Prostate gland (tissue), 2 donors: ENCODE data around the gene POTEF. TPM values are rescaled to one million over a fixed set of nuclear protein-coding genes. Genes with fewer than 3 reads are reported as not detected.
"Not testable (repeated sequence)": the region's sequence is repeated elsewhere in the genome, so short reads cannot be mapped to it uniquely, and the experiment has no call there.

Experiments used
- DNase-seq: peaks from one replicate; pipeline ENCODE4 v3.0.0-alpha.2; 2019; ENCODE audit warnings: low spot score
- H3K27ac ChIP-seq, 2 donors: fragments of 200-600 bp; sonication (generic); 2 replicates each; pipeline ENCODE4 v1.5.1; 2017 to 2019
- H3K27me3 ChIP-seq: fragments of 200-600 bp; sonication (generic); replicated peaks from 2 replicates; pipeline ENCODE4 v1.5.1; 2019; ENCODE audit not compliant: insufficient read depth
- H3K36me3 ChIP-seq, 2 donors: fragments of 200-600 bp; sonication (generic); 1 replicate in 1 of 2; 2 replicates in 1 of 2; pipeline versions ENCODE4 v1.5.1 to v1.8.1; 2017 to 2019
- H3K4me1 ChIP-seq: fragments of 200-600 bp; sonication (generic); replicated peaks from 2 replicates; pipeline ENCODE4 v1.5.1; 2019
- H3K4me3 ChIP-seq, 2 donors: fragments of 200-600 bp; sonication (generic); 2 replicates each; pipeline ENCODE4 v1.5.1; 2017 to 2019
- H3K9me3 ChIP-seq: fragments of 200-600 bp; sonication (generic); 2 replicates; pipeline ENCODE4 v1.5.1; 2017
- POLR2A ChIP-seq: fragments of 450-650 bp; IDR thresholded peaks from one replicate; pipeline ENCODE4 v1.6.1; 2016; ENCODE audit warnings: antibody characterized with exemption, mild to moderate bottlenecking
- POLR2AphosphoS5 ChIP-seq: sonication (generic); formaldehyde crosslinking; IDR thresholded peaks from one replicate; pipeline ENCODE4 v1.6.1; 2017; ENCODE audit warnings: antibody characterized with exemption
- WGBS: methylation state at CpG from one replicate; pipeline ENCODE4 v1.1.5; 2018; 5-methylcytosine and 5-hydroxymethylcytosine counted together
- intact Hi-C: fragments of 100-400 bp; cut with DNase I; formaldehyde crosslinking; loops from one replicate; pipeline ENCODE4 v1.14.2; 2022
- total RNA-seq, 2 donors: library from RNA; depleted of rRNA; stranded (reverse); fragments of >200 nt; gene quantifications; one replicate each; pipeline ENCODE4 v1.1.0, GENCODE V29; 2016
- TF ChIP-seq, protein P1 (sequence below), 4 experiments: fragments of 200-600 bp in 2 of 4; fragments of 450-650 bp in 2 of 4; sonication (generic) in 2 of 4; IDR thresholded peaks; 1 replicate in 3 of 4; 2 replicates in 1 of 4; pipeline ENCODE4 v1.5.1; 2016 to 2019; ENCODE audit warnings: antibody characterized with exemption in 4 of 4, mild to moderate bottlenecking in 2 of 4, moderate library complexity in 2 of 4

The POTEF gene
- total RNA-seq = 10 to 100 TPM in 1 of 2 donors, 1 to 10 TPM in 1; 2.5 to 14.5 TPM

DNA sequence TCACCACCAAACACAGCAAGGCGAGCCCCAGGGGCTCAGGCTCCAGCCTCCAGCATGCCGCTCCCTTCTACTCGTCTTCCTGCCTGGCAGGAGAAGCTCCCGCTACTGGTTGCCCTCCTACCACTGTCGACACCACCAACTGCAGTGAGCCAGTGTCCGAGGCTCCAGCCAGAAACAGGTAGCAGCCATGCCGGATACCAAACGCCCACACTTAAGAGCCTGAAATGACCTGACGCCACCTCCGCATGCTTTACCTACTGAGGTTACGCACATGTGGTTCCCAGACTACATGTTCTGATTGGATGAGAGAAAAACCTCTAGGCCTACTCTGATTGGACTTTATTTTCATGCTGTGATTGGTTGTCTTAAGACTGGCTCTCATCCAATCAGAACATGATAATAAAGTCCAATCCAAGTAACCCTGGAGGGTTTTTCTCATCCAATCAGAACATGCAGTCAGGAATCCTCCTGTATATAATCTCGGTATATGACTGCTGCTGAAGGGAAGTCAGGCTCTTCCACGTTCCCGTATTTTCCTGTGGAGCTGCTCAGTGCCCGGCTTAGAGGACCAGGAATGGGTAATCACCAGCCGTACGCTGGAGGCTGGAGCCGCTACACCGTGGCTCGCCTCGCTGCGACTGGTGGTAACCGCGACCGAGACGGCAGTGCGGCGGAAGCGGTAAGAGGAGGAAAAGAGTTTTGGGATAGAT, at the start of gene POTEF:
Gene POTEF, minus strand, starts transcription at position 103 of the 710 bp plus-strand sequence. CDS start 8,707 bp downstream, outside the sequence.
- H3K27ac ChIP-seq, H3K27me3 ChIP-seq, DNase-seq, H3K4me3 ChIP-seq, H3K36me3 ChIP-seq, H3K4me1 ChIP-seq, H3K9me3 ChIP-seq, intact Hi-C loops: not testable (repeated sequence)
- WGBS = 92% methylated on average over 19 of the region's 29 CpGs

GRCh38 chr2:130174866-130175265, 45.8 kb upstream of the POTEF start:
- H3K27ac ChIP-seq, H3K27me3 ChIP-seq, DNase-seq, H3K4me3 ChIP-seq, H3K4me1 ChIP-seq, intact Hi-C loops, H3K9me3 ChIP-seq, H3K36me3 ChIP-seq: not testable (repeated sequence)
- WGBS = 89% methylated on average over 5 of the region's 5 CpGs

GRCh38 chr2:130169896-130170295, 40.9 kb upstream of the POTEF start:
- Histone ChIP-seq H3K36me3 (peaks cover 0 to 6% of the 10 kb centered on the region in 2 donors), H3K4me1 (no peaks in the 10 kb centered on the region), H3K27ac (no peak overlapping the region), H3K27me3 (no peaks in the 10 kb centered on the region), H3K9me3 (no peaks in the 10 kb centered on the region), H3K4me3 (no peak overlapping the region)
- intact Hi-C loops = no loop called here
- TF ChIP-seq POLR2A (no peak), POLR2AphosphoS5 (no peak)
- TF ChIP-seq, protein P1, sequence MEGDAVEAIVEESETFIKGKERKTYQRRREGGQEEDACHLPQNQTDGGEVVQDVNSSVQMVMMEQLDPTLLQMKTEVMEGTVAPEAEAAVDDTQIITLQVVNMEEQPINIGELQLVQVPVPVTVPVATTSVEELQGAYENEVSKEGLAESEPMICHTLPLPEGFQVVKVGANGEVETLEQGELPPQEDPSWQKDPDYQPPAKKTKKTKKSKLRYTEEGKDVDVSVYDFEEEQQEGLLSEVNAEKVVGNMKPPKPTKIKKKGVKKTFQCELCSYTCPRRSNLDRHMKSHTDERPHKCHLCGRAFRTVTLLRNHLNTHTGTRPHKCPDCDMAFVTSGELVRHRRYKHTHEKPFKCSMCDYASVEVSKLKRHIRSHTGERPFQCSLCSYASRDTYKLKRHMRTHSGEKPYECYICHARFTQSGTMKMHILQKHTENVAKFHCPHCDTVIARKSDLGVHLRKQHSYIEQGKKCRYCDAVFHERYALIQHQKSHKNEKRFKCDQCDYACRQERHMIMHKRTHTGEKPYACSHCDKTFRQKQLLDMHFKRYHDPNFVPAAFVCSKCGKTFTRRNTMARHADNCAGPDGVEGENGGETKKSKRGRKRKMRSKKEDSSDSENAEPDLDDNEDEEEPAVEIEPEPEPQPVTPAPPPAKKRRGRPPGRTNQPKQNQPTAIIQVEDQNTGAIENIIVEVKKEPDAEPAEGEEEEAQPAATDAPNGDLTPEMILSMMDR (IDR thresholded peaks at IDR 0.05) = no peak
- no peak for DNase-seq
- 96% methylated on average over 7 of the region's 7 CpGs for WGBS

DNA sequence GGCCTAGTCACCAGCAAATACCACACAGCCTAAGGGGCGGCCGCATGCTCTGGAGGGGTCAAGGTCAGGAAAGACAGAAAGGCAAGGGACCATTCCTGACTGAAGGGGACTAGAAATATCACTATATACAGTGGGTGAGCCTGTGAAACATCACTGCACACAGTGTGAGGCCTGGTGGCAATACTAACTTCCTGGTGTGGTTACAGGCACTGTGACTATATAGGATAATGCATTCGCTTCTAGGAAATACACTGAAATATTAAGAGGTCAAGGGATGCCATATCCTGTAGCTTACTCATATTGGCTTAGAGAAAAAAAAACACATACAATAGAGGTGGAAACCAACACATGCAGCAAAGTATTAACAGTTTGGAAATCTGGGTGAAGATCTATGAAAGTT, 40.1 kb upstream of the POTEF start:
- H3K36me3 ChIP-seq, H3K27ac ChIP-seq, DNase-seq, H3K4me3 ChIP-seq, H3K9me3 ChIP-seq, H3K27me3 ChIP-seq, intact Hi-C loops, H3K4me1 ChIP-seq: not testable (repeated sequence)
- WGBS = 98% methylated on average over 3 of the region's 3 CpGs

GRCh38 chr2:130166611-130167010, 37.6 kb upstream of the POTEF start:
- H3K27me3 ChIP-seq, intact Hi-C loops, H3K4me1 ChIP-seq, H3K4me3 ChIP-seq, H3K9me3 ChIP-seq, H3K27ac ChIP-seq, DNase-seq: not testable (repeated sequence)
- WGBS = 94% methylated on average over 3 of the region's 3 CpGs
- peaks cover 0 to 12% of the 10 kb centered on the region in 2 donors for H3K36me3 ChIP-seq

GRCh38 chr2:130165293-130166016, 36.4 kb upstream of the POTEF start:
- DNase-seq = no peak
- TF ChIP-seq, protein P1 (IDR thresholded peaks at IDR 0.05) = no peak
- TF ChIP-seq POLR2A (no peak), POLR2AphosphoS5 (no peak)
- no peaks in the 10 kb centered on the region for H3K27me3 ChIP-seq
- no peak overlapping the region for H3K27ac ChIP-seq
- intact Hi-C loops = no loop called here
- no peak overlapping the region for H3K4me3 ChIP-seq
- no peaks in the 10 kb centered on the region for H3K9me3 ChIP-seq
- no peaks in the 10 kb centered on the region for H3K4me1 ChIP-seq
- peaks cover 0 to 12% of the 10 kb centered on the region in 2 donors for H3K36me3 ChIP-seq
- 96% methylated on average over 8 of the region's 8 CpGs for whole genome bisulfite sequencing

DNA sequence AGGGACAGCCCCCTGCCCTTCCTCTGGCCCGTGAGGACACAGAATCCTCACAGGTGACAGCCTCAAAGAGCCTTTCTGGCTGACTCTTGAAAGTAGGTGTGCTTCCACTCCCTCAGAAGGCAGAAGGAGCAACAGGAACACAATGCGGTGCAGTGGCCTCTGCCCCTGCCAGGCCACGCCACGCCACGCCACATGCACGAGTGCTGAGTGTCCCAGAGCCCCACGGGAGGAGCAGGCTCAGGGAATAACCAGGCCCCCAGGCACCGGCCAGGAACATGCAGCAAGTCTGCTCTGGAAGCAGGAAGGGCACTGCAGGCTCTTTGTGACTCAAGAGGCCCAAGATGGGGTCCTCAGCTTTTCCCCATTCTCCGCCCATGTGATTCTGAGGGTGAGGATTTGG, 33.9 kb upstream of the POTEF start:
- peaks cover 0 to 12% of the 10 kb centered on the region in 2 donors for H3K36me3 ChIP-seq

DNA sequence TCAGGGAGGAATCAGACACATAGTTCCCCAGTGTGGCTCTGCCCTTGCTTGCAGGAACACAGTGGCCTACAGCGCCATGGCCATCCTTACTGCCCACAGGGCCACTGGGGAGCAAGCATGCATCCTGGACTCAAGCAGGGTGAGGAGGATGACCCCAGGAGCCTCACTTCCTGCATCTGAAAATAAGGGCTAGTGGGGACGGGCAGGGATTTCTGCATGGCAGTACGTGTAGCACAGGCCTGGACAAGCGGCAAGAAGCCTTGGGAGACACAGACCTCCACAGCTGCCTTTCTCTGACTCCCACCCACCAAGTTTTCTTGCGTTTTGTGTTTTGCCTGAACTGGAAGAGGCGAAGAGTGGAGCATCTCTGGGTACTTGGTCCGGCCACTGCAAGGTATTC, 33.5 kb upstream of the POTEF start:
- H3K4me1 ChIP-seq, H3K27ac ChIP-seq, H3K27me3 ChIP-seq, H3K9me3 ChIP-seq, H3K4me3 ChIP-seq, intact Hi-C loops, DNase-seq: not testable (repeated sequence)
- WGBS = 95% methylated on average over 7 of the region's 7 CpGs
- peaks cover 0 to 12% of the 10 kb centered on the region in 2 donors for H3K36me3 ChIP-seq

More for the DNA sequence above, 33.9 kb upstream of the POTEF start:
- no peak overlapping the region for H3K4me3 ChIP-seq
- H3K4me1 ChIP-seq = no peaks in the 10 kb centered on the region
- H3K9me3 ChIP-seq = no peaks in the 10 kb centered on the region
- 96% methylated on average over 9 of the region's 9 CpGs for WGBS
- intact Hi-C loops = no loop called here
- no peak for DNase-seq
- H3K27me3 ChIP-seq = no peaks in the 10 kb centered on the region
- TF ChIP-seq POLR2AphosphoS5 (no peak), POLR2A (no peak)
- TF ChIP-seq, protein P1 (IDR thresholded peaks at IDR 0.05) = no peak
- no peak overlapping the region for H3K27ac ChIP-seq
